ENCODE results near the gene CLTCL1.
"Not testable (repeated sequence)": the region's sequence is repeated elsewhere in the genome, so short reads cannot be mapped to it uniquely, and the experiment has no call there.

The CLTCL1 gene

GRCh38 chr22:19175602-19176174, 115.8 kb downstream of the CLTCL1 start:
- DNase-seq (ENCODE audit: low read depth): no peak

DNA sequence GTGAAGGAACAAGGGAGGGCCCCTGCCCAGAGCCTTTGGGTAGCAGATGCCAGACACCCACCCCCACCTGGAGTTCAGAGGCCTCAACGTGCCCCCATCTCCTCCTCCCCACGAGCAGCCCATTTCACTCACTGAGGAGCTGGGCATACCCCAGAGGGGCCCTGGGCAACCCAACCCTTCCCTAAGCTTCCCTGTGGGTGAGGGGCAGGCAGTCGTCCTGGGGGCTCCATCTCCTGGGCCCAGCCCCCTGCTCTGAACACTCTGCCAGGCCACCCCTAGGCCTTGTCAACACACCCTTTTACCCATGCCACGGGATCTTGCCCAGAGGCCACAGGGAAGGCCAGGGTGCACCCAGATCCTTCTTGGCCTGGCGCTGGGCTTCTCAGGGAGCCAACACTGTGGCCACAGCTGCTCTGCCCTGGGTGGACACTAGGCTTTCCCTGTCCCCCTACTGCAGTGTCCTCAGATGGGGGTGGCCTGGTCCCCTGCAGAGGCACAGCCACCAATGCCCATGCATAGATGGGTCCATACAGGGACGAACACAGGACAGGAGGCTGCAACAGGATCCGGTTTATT, 116.4 kb downstream of the CLTCL1 start:
- no peak for DNase-seq (ENCODE audit: low read depth)

DNA sequence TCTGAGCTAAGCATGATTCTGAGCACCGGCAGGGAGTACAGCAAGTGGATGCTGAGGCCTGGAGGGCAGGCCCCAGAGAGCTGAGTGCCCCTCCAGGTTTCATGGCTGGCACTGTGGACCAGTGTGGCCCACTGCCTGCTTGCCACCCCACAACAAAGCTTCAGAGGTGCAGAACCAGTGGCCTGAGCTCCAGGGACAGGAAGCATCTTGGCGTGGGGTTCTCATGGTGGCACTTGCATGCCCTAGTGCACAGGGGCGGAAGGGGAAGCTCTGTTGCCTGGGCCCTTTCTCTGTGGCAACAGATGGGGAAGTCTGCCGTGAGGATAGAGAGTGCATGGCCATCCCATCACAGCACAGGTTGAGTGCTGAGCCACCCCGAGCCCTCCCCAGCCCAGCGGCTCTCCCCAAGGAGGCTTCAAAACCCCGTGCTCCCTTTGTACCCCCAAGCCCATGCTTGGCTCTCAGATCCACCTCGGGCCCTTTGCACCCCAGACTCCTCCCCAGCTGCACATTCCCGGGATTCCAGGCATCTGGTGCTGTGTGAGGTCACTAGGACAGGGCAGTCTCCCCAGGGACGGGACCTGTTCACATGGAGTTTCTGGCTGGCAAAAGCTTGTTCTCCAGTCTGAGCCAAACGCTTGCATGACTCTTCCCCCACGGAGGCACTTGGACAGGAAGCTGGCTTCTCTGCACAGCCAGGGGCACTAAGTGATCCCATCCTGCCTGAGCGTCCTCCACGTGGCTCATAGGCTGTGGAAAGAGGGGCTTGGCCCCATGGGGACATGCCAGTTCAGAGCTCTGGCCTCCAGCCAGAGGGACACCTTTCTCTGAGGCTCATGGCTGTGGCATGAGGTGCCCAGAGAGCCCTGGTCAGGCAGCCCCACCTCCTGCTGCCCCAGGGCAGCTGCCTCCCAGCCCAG, 117.2 kb downstream of the CLTCL1 start:
- DNase-seq (ENCODE audit: low read depth): no peak

DNA sequence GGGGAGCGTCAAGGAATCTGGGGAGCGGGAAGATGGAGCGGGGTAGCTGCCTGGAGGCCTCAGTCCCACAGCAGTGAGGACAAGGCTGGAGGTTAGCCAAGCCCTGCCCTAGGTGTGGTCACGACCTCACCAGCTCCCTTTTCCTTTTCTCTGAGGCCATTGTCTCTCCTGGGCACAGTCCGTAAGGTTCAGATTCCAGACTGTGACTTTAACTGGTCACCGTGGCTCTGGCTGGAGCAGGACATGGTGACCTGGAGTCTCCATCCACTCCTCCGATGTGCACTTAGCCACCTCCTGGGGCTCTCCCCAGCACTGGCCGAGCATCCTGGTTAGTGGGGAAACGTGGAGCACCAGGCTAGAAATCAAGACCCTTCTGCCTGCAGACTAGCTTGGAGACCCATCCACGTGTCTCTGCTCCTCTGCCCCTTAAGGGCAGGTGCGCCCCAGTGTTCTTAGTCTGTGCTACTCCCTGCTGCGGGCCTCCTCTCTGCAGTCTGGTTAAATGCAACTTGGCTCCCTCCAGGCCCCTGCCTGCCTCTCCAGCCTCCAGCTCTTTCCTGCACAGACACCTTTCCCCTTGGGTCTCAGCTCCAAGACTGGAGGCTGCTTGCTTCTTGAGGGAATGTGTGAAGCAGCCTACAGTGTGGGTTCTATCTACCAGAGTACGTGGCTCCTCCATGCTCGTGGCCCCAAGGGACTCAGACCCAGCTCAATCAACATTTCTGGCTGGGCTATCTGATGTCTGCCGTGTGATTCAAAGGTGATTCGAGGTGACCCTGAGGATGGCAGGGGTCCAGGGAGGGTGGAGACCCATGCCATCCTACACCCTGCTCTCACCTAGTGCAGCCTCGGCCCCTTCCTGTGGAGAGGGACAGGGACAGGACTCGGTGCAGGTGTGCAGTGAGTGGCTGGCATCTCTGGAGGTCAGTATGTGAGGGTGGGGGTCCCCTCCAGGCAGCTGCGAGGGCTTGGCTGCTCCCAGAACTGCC, 118.2 kb downstream of the CLTCL1 start:
- no peak for DNase-seq (ENCODE audit: low read depth)

DNA sequence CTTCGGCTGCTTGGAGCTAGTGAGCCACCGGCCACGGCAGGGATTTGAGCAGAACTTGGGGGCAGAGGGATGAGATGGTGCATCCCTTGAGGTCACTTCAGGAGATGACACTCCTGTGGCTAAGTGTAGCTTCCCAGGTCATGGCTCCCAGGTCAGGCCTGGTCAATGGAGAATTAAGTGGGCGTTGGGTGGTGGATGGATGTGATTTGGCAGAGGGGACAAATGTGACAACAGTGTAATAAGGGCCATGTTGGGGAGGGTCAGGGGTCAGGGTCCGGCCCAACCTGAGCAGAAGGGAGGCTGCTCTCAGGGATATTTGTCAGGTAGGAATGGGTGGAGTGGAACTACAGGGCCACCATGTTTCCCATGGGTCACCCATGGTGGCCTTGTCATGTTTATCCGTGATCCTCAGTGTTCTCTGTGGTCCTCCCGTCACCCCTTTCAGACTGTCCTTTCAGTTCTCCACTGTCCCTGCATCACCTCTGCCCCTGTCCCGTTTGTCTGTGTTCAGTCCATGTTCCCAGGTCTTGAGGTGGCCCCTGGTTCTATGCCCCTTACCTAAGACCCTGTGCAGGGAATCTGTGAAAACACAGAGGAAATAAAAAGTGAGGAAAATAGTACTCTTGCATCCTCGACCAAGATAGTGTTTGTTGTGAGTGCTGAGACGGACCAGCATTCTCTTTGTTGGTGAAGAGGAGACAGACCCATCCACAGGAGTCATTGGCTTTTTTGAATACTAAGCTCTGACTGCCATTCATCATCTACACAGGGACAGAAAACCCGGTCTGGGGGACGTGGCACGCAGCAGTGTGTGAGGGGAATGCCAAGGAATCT, 119.1 kb downstream of the CLTCL1 start:
- no peak for DNase-seq (ENCODE audit: low read depth)

DNA sequence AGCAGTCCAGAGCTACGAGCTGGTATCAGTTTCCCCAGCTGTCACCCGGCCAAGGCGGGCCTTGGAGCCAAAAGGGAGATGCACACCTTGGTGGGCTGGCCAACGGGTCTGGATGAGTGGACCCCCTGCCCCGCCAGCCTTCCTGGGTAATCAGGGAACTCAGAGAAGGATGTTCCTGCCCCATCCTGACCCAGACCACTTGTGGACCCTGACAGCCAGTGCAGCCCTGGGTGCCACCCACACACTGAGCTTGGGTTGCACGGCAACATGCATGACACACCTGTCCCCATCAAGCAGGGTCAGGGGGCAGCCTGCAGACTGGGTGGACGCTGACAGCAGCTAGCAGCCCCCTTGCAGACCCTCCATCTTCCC, 121.6 kb downstream of the CLTCL1 start:
- DNase-seq (ENCODE audit: low read depth): no peak

DNA sequence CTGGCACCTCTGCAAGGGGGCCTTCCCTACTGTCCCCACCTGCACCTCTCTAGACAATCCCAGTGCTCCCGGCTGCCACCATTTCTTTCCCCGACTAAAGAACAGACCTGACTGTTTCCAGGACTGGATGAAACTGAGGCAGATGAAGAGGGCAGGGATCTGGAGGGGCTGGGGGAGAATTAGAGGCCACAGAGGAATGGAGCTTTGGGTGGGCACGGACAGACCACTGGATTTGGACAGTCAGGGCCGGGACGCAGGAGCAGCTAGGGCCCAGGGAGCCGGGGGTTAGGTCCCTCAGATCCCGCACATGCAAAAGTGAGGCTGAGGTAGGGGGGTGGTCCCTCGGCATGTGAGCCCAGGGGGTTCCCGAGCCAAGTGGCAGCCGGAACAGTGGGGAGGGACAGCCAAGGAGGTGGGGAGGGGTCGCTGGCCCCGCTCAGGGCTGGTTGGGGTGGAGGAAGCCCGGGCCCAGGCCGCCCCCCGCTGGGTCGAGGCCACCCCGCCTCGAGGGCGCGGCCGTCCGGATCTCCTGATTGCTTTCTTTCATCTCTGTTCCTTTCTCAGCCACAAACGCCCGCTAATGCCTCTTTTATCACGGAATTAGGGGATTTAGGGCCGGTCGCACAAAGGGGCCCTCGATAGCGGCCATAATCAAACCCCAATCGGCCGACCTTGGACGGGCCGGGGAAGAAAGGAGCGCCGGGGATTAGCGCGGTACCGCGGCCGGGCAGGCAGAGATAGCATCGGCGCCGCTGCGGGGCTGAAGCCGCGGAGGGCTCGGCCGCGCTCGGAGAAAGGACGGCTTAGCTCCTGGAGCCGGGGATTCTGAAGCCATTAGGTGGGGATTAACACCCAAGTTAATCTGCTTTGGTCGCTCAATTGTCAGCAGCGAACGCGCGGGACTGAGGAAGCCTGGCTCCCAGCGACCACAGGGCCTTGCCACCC, 122.2 kb downstream of the CLTCL1 start:
- no peak for DNase-seq (ENCODE audit: low read depth)

GRCh38 chr22:19168088-19168890, 123.2 kb downstream of the CLTCL1 start:
- no peak for DNase-seq (ENCODE audit: low read depth)

- DNase-seq (ENCODE audit: low read depth): no peak
Observed at GRCh38 chr22:19167106-19167869, 124.2 kb downstream of the CLTCL1 start.

GRCh38 chr22:19166421-19166820, 125.1 kb downstream of the CLTCL1 start:
- DNase-seq (ENCODE audit: low read depth): no peak

GRCh38 chr22:19164425-19164824, 127.1 kb downstream of the CLTCL1 start:
- no peak for DNase-seq (ENCODE audit: low read depth)

GRCh38 chr22:19158649-19159048, 132.9 kb downstream of the CLTCL1 start:
- not testable (repeated sequence) for DNase-seq (ENCODE audit: low read depth)

DNA sequence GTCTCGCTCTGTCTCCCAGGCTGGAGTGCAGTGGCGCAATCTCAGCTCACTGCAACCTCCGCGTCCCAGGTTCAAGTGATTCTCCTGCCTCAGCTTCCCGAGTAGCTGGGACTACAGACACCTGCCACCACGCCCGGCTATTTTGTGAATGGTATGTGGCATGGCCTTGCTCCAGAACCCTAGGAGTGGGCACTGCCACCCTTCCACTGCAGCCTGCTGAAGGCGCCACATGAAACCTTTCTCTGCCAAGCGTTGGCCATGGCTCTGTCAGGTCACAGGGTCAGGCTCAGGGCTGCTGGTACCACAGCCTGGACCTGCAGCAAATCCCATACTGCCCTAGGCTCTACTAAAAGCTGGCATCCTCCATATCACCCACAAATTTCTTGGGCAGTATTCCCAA, 135.4 kb downstream of the CLTCL1 start:
- not testable (repeated sequence) for DNase-seq (ENCODE audit: low read depth)

DNA sequence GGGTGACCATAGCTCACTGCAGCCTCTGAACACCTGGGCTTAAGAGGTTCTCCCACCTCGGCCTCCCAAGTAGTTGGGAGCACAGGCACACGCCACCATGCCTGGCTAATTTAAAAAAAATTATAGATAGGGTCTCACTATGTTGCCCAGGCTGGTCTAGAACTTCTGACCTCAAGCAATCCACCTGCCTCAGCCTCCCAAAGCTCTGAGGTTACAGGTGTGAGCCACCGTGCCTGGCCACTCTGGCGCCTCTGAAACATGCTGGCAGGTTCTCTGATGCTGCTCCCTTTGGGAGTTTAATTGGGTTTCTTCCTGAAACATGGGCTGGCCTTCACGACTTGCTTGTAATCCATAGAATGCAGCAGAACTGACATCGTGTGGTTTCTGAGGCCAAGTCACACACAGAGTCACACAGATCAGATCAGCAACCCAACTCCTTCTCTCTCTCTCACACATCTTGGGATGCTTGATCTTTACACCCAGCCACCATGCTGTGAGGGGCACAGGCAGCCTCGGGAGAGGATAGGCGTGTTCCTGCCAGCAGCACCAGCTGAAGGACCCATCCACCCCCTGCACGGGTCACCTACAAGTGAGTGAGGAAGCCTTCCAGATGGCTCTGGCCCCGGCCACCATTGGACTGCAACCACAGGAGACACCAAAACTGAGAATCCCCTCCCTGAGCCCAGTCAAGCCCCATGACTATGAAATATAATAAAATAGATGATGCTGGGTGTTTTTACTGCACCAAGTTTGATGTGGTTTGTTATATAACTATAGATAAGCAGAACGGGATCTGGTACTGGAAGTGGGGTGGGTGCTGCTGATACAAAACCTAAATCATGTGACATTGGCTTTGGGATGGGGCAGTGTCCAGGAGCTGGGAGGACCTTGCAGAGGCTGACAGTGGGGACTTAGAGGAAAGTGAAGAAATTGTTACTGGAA, 138.3 kb downstream of the CLTCL1 start:
- DNase-seq (ENCODE audit: low read depth): no peak

DNA sequence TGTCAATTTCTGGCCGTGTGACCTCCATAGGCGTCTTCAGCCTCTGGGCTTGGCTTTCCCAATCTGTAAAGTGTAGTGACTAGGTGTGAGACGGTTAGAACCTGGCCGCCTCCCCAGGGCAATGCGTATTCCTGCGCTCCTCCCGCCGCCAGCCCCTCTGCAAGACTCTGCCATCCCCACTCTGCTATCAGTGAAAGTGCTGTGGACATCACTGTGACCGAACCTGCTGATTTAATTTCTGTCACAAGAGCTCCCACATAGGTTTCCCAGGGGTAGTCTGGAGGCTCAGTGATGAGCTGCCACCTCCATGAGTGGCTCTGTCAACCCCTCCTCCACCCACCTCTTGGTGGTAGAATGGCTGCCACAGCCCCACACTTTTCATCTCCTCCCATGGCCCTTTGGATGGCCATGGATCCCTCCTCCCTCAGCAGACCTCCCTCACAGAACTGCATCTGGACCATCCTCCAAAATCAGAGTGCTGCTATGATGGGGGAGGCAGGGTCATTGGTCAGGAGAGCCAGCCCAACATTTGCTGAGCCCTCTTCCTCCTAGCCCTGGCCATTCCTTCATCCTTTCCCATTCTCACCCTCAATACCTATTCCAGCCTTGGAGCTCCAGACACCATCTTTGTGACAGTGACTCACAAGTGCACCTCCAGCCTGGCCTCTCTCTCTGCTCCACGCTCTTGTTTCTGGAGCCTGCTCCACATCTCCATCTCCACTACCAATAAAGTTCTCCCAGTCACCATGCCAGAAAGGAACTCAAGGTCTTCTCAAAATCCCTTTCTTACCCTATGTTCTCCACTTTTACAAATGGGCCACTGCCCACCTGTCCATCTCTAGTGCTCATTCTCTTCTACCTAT, 140.0 kb downstream of the CLTCL1 start:
- DNase-seq (ENCODE audit: low read depth): no peak

Data from stimulated activated CD8-positive, alpha-beta memory T cell treated with anti-CD3 and anti-CD28 coated beads, Interleukin-7, amount 100 ng/mL, for 24 hours (primary cell).